CD4-positive, alpha-beta T cell treated with Interleukin-1 beta for 1 hour (primary cell): ENCODE data around the gene NAA20.
"Not testable (repeated sequence)": the region's sequence is repeated elsewhere in the genome, so short reads cannot be mapped to it uniquely, and the experiment has no call there.

Experiments used
- DNase-seq, 2 donors: peaks; one replicate each; pipeline ENCODE4 v3.0.0-alpha.2; 2020 to 2022

The NAA20 gene

GRCh38 chr20:19991854-19992253, 25.3 kb upstream of the NAA20 start:
- DNase-seq, result no peak

GRCh38 chr20:19992996-19993908, 23.9 kb upstream of the NAA20 start:
- DNase-seq, result no peak

GRCh38 chr20:19993958-19994669, 23.0 kb upstream of the NAA20 start:
- DNase-seq, result no peak

GRCh38 chr20:19995220-19995863, 21.8 kb upstream of the NAA20 start:
- peak; percentile 34 to 52 for DNase-seq

- no peak for DNase-seq
Observed at GRCh38 chr20:19996222-19996621, 20.9 kb upstream of the NAA20 start.

- DNase-seq, result no peak
Observed at GRCh38 chr20:19996917-19997316, 20.2 kb upstream of the NAA20 start.

- DNase-seq, result no peak
Observed at GRCh38 chr20:19998990-19999705, 18.0 kb upstream of the NAA20 start.

GRCh38 chr20:20000211-20000968, 16.8 kb upstream of the NAA20 start:
- DNase-seq, result no peak

GRCh38 chr20:20002101-20002998, 14.8 kb upstream of the NAA20 start:
- DNase-seq, result no peak

GRCh38 chr20:20003031-20003954, 13.9 kb upstream of the NAA20 start:
- DNase-seq, result peak in 1 of 2 donors; percentile 9

GRCh38 chr20:20003955-20004322, 13.2 kb upstream of the NAA20 start:
- not testable (repeated sequence) for DNase-seq

- no peak for DNase-seq
Observed at GRCh38 chr20:20005342-20005741, 11.8 kb upstream of the NAA20 start.

GRCh38 chr20:20009784-20010253, 7.3 kb upstream of the NAA20 start:
- DNase-seq, result no peak

GRCh38 chr20:20010639-20011500, 6.3 kb upstream of the NAA20 start:
- DNase-seq, result no peak

GRCh38 chr20:20012541-20012940, 4.6 kb upstream of the NAA20 start:
- no peak for DNase-seq

GRCh38 chr20:20014659-20015058, 2.5 kb upstream of the NAA20 start:
- no peak for DNase-seq

GRCh38 chr20:20017844-20018185, 653 bp downstream of the NAA20 start:
- DNase-seq, result no peak

- DNase-seq, result no peak
Observed at GRCh38 chr20:20018366-20018765, 1.2 kb downstream of the NAA20 start.

- no peak for DNase-seq
Observed at GRCh38 chr20:20019123-20019522, 2.0 kb downstream of the NAA20 start.
